ENCODE results near the gene TMEM178B.

GRCh38 chr7:141441837-141442627 lies 368.2 kb downstream of the TMEM178B start:
- TF ChIP-seq, protein P1, sequence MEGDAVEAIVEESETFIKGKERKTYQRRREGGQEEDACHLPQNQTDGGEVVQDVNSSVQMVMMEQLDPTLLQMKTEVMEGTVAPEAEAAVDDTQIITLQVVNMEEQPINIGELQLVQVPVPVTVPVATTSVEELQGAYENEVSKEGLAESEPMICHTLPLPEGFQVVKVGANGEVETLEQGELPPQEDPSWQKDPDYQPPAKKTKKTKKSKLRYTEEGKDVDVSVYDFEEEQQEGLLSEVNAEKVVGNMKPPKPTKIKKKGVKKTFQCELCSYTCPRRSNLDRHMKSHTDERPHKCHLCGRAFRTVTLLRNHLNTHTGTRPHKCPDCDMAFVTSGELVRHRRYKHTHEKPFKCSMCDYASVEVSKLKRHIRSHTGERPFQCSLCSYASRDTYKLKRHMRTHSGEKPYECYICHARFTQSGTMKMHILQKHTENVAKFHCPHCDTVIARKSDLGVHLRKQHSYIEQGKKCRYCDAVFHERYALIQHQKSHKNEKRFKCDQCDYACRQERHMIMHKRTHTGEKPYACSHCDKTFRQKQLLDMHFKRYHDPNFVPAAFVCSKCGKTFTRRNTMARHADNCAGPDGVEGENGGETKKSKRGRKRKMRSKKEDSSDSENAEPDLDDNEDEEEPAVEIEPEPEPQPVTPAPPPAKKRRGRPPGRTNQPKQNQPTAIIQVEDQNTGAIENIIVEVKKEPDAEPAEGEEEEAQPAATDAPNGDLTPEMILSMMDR (optimal IDR thresholded peaks at IDR 0.05 in 1 of 3, IDR thresholded peaks at IDR 0.05 in 1 of 3, conservative IDR thresholded peaks at IDR 0.05 in 1 of 3; ENCODE audit: extremely low read depth in 1 of 3, insufficient read depth in 2 of 3, low read length in 3 of 3): no peak
- no peak for TF ChIP-seq EZH2 (IDR thresholded peaks at IDR 0.05; ENCODE audit: low read length)
